Stimulated activated CD8-positive, alpha-beta memory T cell treated with anti-CD3 and anti-CD28 coated beads, Interleukin-12 subunit alpha, Interleukin-12 subunit beta, amount 100 ng/mL, for 24 hours (primary cell): ENCODE data around the gene MAGEA2B.
"Not testable (repeated sequence)": the region's sequence is repeated elsewhere in the genome, so short reads cannot be mapped to it uniquely, and the experiment has no call there.

Experiments
- DNase-seq: peaks from one replicate; pipeline ENCODE4 v3.0.0-alpha.2; 2020; ENCODE audit errors: extremely low read depth

MAGEA2B gene

GRCh38 chrX:152758918-152759317, 44.5 kb downstream of the MAGEA2B start, which contains the start of gene CSAG3:
TSS of gene CSAG3 (plus strand) at chrX:152759218.
- not testable (repeated sequence) for DNase-seq

GRCh38 chrX:152759544-152759943, 45.1 kb downstream of the MAGEA2B start:
- not testable (repeated sequence) for DNase-seq

- DNase-seq = not testable (repeated sequence)
Measured at GRCh38 chrX:152761582-152761981, 47.2 kb downstream of the MAGEA2B start.

DNA sequence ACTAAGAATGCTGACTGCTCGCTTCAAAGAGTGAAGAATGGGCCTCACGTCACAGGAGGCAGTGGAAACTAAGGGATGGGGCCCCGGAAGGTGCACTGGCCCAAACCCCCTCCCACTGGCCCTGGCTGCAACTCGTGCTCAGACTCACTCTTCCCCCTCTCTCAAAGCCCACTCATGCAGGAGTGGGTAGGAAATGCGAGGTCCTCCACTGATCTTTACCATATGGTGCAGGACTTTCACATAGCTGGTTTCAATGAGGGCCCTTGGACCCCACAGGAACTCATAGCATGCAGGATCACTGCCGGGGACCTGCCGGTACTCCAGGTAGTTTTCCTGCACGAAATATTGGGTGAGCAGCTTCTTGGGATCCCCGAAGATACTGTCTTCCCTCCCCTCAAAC, 52.1 kb downstream of the MAGEA2B start:
- not testable (repeated sequence) for DNase-seq
